ENCODE measurements around the gene TMEM150C. TPM values are rescaled to one million over a fixed set of nuclear protein-coding genes. Genes with fewer than 3 reads are reported as not detected.
A peak's percentile ranks its signal among the peaks of the same experiment; 100 is the strongest.
"Not testable (repeated sequence)": the region's sequence is repeated elsewhere in the genome, so short reads cannot be mapped to it uniquely, and the experiment has no call there.

TMEM150C gene
- polyA plus RNA-seq, 6 donors from 2014 or later, result 0.11 to 0.20 TPM; not detected in 4

DNA sequence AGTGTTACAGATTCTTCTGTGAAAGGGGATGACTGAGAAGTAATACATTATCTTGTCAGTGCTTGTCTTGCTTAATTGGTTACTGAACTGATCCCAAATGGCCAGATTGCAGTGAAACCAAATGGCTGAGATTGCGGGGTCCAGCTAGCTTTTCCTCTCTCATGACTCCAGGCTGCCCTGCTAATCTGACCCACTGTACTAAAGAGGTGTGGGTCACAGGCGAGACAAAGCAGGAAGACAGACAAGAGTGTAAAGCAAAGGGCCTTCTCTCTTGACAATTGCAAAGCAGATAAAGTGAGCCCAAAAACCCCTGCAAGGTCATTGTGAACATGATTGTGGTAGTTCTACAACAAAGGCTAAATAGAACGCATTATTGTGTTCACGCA is 2.1 kb downstream of the TMEM150C start:
- Mint-ChIP-seq H3K4me3 (peak overlapping the region in 1 of 8 donors; percentile 26), H3K27me3 (peaks cover 63 to 76% (median 68%) of the 10 kb centered on the region in 3 donors), H3K36me3 (peaks cover 7 to 15% of the 10 kb centered on the region in 2 donors), H3K4me1 (peaks cover 12 to 15% (median 14%) of the 10 kb centered on the region in 3 donors), H3K27ac (peak overlapping the region in 1 of 6 donors; percentile 13), H3K9me3 (peaks cover 0 to 13% (median 0%) of the 10 kb centered on the region in 7 donors)
- no peak for DNase-seq
- no peak for ATAC-seq (ENCODE audit: low read depth in 2 of 2)

DNA sequence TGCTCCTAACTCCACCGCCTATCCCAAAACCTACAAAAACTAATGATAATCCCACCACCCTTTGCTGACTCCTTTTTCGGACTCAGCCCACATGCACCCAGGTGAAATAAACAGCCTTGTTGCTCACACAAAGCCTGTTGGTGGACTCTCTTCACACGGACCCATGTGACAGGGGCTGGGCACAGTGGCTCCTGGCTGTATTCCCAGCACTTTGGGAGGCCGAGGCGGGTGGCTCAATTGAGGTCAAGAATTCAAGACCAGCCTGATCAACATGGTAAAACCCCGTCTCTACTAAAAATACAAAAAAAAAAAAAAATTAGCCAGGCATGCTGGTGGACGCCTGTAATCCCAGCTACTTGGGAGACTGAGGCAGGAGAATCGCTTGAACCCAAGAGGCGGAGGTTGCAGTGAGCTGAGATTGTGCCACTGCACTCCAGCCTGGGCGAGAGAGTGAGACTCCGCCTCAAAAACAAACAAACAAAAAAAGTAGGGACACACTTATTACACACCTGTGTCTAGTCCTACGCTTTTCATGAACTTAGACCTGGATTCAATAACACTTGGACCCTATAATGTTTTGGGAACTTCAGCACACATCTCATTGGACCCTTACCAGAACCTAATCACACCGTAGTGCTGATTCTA is 2.6 kb downstream of the TMEM150C start:
- Mint-ChIP-seq H3K4me1 (peaks cover 12 to 15% (median 14%) of the 10 kb centered on the region in 3 donors), H3K9me3 (peaks cover 0 to 13% (median 0%) of the 10 kb centered on the region in 7 donors), H3K36me3 (peaks cover 7 to 15% of the 10 kb centered on the region in 2 donors), H3K27me3 (peaks cover 62 to 74% (median 64%) of the 10 kb centered on the region in 3 donors)
- not testable (repeated sequence) for ATAC-seq (ENCODE audit: low read depth in 2 of 2); H3K27ac Mint-ChIP-seq; DNase-seq; H3K4me3 Mint-ChIP-seq

DNA sequence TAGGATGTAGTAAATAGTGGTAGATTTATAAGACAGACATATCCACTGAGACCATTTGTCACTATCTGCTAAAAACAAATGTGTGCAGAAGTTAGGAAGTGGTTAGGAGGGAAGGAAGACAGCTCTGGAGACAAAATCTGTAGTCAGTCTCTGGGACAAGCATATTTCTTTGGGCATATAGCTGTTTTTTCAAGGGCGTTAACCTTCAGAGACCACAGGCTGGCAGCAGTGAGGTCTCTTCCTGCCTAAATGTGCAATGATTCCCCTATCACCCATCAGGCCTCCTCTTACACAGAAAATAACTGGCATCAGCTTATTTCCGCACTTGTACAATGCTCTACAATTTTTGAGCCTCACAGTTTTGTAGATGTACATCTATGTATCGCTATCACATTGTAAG is 6.5 kb downstream of the TMEM150C start:
- ATAC-seq (ENCODE audit: low read depth in 2 of 2), result no peak

DNA sequence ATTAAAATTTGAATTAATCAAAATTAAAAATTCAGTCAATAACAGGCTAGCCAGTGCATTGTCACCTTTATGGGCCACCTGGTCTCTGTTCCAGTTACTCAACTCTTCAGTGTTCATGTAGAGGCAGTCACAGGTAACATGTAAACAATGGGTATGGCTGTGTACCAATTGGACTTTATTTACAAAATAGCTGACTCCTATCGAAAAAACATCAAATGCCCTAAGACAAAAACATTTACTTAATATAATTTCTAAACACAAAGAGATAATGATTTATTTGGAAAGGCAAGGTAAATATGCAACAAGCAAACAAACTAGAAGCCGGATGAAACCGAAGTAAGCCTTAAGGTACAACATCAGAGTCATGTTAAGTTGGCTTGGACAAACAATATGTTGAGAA is 8.8 kb downstream of the TMEM150C start:
- ATAC-seq (ENCODE audit: low read depth in 2 of 2) (no peak), DNase-seq (no peak)
- H3K4me3 Mint-ChIP-seq, result no peak overlapping the region
- H3K9me3 Mint-ChIP-seq, result peaks cover 0 to 5% (median 3%) of the 10 kb centered on the region in 7 donors
- H3K36me3 Mint-ChIP-seq, result no peaks in the 10 kb centered on the region
- H3K27ac Mint-ChIP-seq, result no peak overlapping the region
- peaks cover 12 to 23% (median 16%) of the 10 kb centered on the region in 3 donors for H3K27me3 Mint-ChIP-seq
- no peaks in the 10 kb centered on the region for H3K4me1 Mint-ChIP-seq

More for the DNA sequence above, 6.5 kb downstream of the TMEM150C start:
- no peaks in the 10 kb centered on the region for H3K36me3 Mint-ChIP-seq
- H3K4me3 Mint-ChIP-seq, result no peak overlapping the region
- H3K27ac Mint-ChIP-seq, result no peak overlapping the region
- no peaks in the 10 kb centered on the region for H3K4me1 Mint-ChIP-seq
- no peak for DNase-seq
- H3K27me3 Mint-ChIP-seq, result peaks cover 30 to 43% (median 35%) of the 10 kb centered on the region in 3 donors
- peaks cover 0 to 3% (median 0%) of the 10 kb centered on the region in 7 donors for H3K9me3 Mint-ChIP-seq

DNA sequence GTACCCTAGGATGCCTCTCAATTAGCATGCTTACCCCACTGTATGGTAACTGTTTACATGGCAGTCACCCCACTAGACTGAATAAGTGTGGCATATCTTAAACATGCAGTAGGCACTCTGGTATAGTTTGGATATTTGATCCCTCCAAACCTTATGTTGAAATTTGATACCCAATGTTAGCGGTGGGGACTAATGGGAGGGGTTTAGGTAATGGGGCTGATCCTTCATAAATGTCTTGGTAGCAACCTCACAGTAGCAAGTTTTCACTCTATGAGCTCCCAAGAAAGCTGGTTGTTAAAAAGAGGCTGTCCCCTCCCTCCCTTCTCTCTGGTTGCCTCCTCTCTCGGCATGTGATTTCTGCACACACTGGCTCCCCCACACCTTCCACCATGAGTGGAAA is 10.1 kb downstream of the TMEM150C start:
- Mint-ChIP-seq H3K36me3 (no peaks in the 10 kb centered on the region), H3K4me1 (no peaks in the 10 kb centered on the region), H3K27ac (no peak overlapping the region), H3K27me3 (peaks cover 0 to 13% (median 8%) of the 10 kb centered on the region in 3 donors), H3K4me3 (no peak overlapping the region), H3K9me3 (peaks cover 0 to 9% (median 5%) of the 10 kb centered on the region in 7 donors)
- DNase-seq (no peak), ATAC-seq (ENCODE audit: low read depth in 2 of 2) (no peak)

DNA sequence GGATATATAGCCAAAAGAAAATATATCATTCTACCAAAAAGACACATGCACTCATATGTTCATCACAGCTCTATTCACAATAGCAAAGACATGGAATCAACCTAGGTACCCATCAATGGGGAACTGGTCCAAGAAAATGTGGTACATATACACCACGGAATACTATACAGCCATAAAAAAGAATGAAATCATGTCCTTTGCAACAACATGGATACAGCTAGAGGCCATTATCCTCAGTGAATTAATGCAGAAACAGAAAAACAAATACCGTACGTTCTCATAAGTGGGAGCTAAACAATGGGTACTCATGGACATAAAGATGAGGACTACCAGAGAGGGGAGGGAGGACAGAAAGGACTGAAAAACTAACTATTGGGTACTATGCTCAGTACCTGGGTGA is 13.9 kb downstream of the TMEM150C start:
- H3K4me1 Mint-ChIP-seq; DNase-seq; H3K4me3 Mint-ChIP-seq; H3K36me3 Mint-ChIP-seq; H3K27me3 Mint-ChIP-seq; ATAC-seq (ENCODE audit: low read depth in 2 of 2); H3K27ac Mint-ChIP-seq: not testable (repeated sequence)
- peaks cover 0 to 12% (median 5%) of the 10 kb centered on the region in 7 donors for H3K9me3 Mint-ChIP-seq

DNA sequence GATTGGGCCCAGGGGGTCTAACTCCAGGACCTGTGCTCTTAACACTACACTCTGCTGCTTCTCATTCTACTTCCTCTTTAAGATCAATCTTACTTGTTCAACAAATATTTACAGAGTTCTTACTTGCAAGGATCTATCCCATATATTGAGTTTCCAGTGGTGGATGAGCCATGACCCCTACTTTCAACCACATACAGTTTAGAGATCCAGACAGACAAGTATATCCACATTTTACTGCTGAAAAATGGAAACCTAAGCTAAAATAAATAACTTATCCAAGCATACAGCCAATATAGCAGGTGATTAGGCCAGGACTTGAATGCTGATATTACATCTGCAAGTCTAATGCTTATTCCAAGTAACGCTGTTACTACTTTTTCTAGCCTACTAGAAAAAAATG is 18.7 kb downstream of the TMEM150C start:
- Mint-ChIP-seq H3K27me3 (peaks cover 0 to 8% (median 0%) of the 10 kb centered on the region in 3 donors), H3K4me3 (no peak overlapping the region), H3K9me3 (peaks cover 0 to 7% (median 2%) of the 10 kb centered on the region in 7 donors), H3K36me3 (peaks cover 0 to 4% of the 10 kb centered on the region in 2 donors), H3K27ac (no peak overlapping the region), H3K4me1 (no peaks in the 10 kb centered on the region)
- ATAC-seq (ENCODE audit: low read depth in 2 of 2) (no peak), DNase-seq (no peak)

DNA sequence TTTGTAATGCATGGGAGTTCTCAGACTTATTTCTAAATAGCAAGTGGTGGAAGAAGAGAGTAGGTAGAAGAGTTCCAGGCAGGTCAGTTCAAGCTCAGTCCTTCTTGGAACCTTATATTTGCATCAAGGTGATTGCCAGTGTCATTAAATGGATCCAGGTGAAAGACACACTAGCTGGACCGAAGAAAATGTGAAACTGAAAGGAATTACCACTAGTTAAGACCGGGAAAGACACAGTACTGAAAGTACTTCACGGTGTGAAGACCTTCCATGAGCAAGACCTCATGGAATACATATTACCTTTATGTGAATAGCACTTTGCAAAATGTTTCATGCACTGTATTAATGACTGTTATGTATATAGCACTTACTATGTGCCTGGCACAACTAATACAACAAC is 19.1 kb downstream of the TMEM150C start:
- Mint-ChIP-seq H3K4me3 (no peak overlapping the region), H3K9me3 (peaks cover 0 to 7% (median 2%) of the 10 kb centered on the region in 7 donors), H3K27me3 (peaks cover 0 to 9% (median 3%) of the 10 kb centered on the region in 3 donors), H3K36me3 (peaks cover 0 to 4% of the 10 kb centered on the region in 2 donors), H3K4me1 (no peaks in the 10 kb centered on the region), H3K27ac (no peak overlapping the region)
- no peak for DNase-seq
- no peak for ATAC-seq (ENCODE audit: low read depth in 2 of 2)

DNA sequence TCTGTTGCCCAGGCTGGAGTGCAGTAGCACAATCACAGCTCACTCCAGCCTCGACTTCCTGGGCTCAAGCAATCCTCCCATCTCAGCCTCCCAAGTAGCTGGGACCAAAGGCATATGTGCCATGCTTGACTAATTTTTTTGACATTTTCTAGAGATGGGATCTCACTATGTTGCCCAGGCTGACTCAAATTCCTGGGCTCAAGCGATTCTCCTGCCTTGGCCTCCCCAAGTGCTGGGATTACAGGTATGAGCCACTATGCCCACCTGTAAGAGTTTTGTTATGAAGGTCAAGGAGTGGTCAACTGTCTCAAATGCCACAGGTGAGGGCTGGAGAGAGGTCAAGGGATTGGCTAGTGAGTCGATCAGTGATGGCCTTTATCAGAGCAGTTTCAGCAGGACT is 32.5 kb downstream of the TMEM150C start:
- Mint-ChIP-seq H3K9me3 (no peaks in the 10 kb centered on the region), H3K27me3 (peaks cover 0 to 4% (median 0%) of the 10 kb centered on the region in 3 donors), H3K27ac (no peak overlapping the region), H3K36me3 (no peaks in the 10 kb centered on the region), H3K4me3 (no peak overlapping the region), H3K4me1 (no peaks in the 10 kb centered on the region)
- ATAC-seq (ENCODE audit: low read depth in 2 of 2) (no peak), DNase-seq (no peak)

DNA sequence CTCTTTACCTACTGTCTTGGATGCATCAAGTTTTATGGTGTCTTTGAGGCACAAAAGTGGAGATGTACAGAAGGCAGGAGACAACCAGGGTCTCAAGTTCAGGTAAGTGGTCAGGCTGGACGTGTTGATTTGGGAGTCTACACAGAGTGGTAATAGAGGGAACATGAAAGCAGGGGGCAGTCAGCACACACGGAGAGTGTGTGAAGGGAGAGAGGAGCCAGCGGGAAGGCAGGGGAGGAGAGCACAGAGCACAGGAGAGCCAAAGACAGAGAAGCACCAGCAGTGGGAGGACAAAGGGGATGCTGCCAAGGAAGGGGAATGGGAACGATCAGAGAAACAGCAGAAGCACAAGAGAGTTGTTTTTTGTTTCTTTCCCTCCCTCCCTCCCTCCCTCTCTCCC is 32.9 kb downstream of the TMEM150C start:
- Mint-ChIP-seq H3K36me3 (no peaks in the 10 kb centered on the region), H3K4me3 (no peak overlapping the region), H3K27ac (no peak overlapping the region), H3K4me1 (no peaks in the 10 kb centered on the region), H3K9me3 (no peaks in the 10 kb centered on the region), H3K27me3 (peaks cover 0 to 4% (median 0%) of the 10 kb centered on the region in 3 donors)
- ATAC-seq (ENCODE audit: low read depth in 2 of 2) (no peak), DNase-seq (no peak)

DNA sequence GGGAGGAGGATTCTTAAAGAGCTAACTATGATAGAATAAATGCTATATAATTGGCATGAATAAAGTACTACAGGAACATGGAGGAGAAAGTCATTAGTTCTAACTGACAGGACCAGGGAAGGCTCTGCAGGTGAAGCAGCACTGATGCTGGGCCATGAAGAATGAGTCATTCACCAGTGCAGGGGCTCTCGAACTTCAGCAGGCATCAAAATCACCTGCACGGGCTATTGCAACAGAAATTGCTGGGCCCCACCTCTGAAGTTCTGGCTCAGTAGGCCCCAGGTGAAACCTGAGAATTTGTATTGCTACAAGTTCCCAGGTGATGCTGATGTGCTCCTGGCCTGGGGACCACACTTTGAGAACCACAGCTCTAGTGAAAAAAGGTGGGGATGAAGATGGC is 33.7 kb downstream of the TMEM150C start:
- Mint-ChIP-seq H3K27me3 (peaks cover 0 to 4% (median 0%) of the 10 kb centered on the region in 3 donors), H3K4me3 (no peak overlapping the region), H3K36me3 (no peaks in the 10 kb centered on the region), H3K9me3 (no peaks in the 10 kb centered on the region), H3K27ac (no peak overlapping the region), H3K4me1 (no peaks in the 10 kb centered on the region)
- DNase-seq (no peak), ATAC-seq (ENCODE audit: low read depth in 2 of 2) (no peak)

DNA sequence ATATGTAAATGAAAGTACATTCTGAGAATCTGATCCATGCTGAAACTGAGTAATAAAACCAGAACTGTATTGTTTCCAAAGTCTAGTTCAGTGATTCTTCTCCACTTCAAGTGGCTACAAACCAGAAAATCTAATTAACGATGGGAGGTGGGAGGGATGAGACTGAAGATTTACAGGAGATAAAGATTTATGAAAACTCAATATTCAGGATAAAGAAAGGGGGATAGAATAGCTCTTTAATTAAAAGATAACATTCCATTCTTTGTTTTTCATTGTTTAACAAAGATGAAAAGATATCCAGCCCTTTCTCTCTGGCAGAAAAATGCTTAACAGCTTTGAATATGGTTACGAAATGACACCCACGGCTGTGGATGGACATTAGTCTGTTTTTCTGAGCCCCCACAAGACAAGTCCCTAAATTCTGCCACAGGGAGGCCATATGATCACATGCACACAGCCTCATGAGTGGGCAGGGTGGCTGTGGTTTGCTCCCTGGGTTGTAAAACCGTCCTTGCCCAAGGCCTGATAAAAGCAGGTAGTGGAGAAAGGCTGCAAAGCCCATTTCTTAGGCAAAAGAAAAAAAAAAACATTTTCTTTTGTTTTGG is 36.4 kb downstream of the TMEM150C start:
- no peak for ATAC-seq (ENCODE audit: low read depth in 2 of 2)
- DNase-seq, result no peak
- H3K9me3 Mint-ChIP-seq, result no peaks in the 10 kb centered on the region
- no peaks in the 10 kb centered on the region for H3K36me3 Mint-ChIP-seq
- H3K4me3 Mint-ChIP-seq, result no peak overlapping the region
- no peak overlapping the region for H3K27ac Mint-ChIP-seq
- no peaks in the 10 kb centered on the region for H3K4me1 Mint-ChIP-seq
- H3K27me3 Mint-ChIP-seq, result peaks cover 0 to 18% (median 4%) of the 10 kb centered on the region in 3 donors

DNA sequence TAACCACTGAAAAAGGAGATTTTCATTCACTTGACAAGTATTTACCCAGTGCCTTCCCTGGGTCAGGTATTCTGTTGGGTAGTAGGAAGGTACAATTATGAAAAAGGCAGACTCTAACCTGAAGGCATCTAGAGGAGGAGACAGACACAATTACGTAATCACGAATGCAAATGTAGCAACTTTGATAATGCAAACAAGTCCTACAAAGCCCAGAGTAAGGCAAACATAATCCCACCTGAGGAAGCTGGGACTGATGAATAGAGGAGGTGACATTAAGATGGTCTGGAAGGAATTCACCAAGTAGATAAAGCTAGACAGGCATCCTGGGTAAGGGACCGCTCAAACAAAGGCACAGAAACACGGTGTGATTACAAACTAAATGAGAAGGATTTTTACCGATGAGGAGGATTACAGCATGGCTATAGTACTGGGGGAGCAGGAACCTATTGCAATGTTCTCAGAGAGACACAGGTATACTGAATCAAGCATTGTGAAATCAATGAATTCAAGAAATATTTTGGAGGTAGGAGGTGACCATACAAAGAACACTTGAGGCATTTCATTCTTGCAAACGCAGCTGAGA is 37.1 kb downstream of the TMEM150C start:
- DNase-seq, result no peak
- Mint-ChIP-seq H3K27me3 (peaks cover 0 to 18% (median 4%) of the 10 kb centered on the region in 3 donors), H3K9me3 (no peaks in the 10 kb centered on the region), H3K4me3 (no peak overlapping the region), H3K36me3 (no peaks in the 10 kb centered on the region), H3K4me1 (no peaks in the 10 kb centered on the region), H3K27ac (no peak overlapping the region)
- ATAC-seq (ENCODE audit: low read depth in 2 of 2), result no peak

DNA sequence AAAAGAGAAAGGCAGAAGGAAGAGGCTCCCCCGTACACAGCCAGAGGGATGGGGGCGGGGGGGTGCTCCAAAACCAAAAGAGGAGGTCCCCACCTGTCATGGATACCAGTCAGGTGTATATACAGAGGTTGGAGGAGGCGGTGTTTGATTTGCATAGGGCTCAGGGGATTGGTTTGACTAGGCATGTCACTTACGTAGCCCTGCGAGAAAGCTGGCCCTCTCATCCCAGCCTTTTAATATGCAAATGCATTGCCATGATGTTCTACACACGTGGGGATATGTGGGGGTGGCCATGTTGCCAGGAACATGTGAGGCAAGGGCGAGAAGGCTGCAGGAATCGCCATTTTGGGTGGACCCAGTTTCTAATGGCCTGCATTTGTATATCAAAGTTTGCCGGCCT is 38.6 kb downstream of the TMEM150C start:
- H3K27ac Mint-ChIP-seq, result no peak overlapping the region
- H3K36me3 Mint-ChIP-seq, result no peaks in the 10 kb centered on the region
- DNase-seq (no peak), ATAC-seq (ENCODE audit: low read depth in 2 of 2) (no peak)
- no peaks in the 10 kb centered on the region for H3K9me3 Mint-ChIP-seq
- H3K27me3 Mint-ChIP-seq, result peaks cover 0 to 18% (median 3%) of the 10 kb centered on the region in 3 donors
- no peaks in the 10 kb centered on the region for H3K4me1 Mint-ChIP-seq
- H3K4me3 Mint-ChIP-seq, result no peak overlapping the region
